GM12892 (cell line): ENCODE data around the gene TNS3.
"Not testable (repeated sequence)": the region's sequence is repeated elsewhere in the genome, so short reads cannot be mapped to it uniquely, and the experiment has no call there.

Source experiments
- DNase-seq: peaks from one replicate; pipeline ENCODE4 v3.0.0; 2011; ENCODE audit not compliant: insufficient read length
- FAIRE-seq: peaks from 2 replicates; lab custom pipeline; 2011; peaks lifted over from hg19 to GRCh38; lab: Jason Lieb, UNC
- POLR2A ChIP-seq: IDR thresholded peaks from 2 replicates; pipeline ENCODE4 v1.6.1; 2011; ENCODE audit warnings: low read depth, low read length, control low read depth
- POLR2AphosphoS5 ChIP-seq: IDR thresholded peaks from 2 replicates; pipeline ENCODE4 v1.6.1; 2011; ENCODE audit warnings: low read depth, low read length, control low read depth
- TAF1 ChIP-seq: IDR thresholded peaks from 2 replicates; pipeline ENCODE4 v1.6.1; 2011; ENCODE audit warnings: low read depth, mild to moderate bottlenecking, control low read depth, low read length, borderline replicate concordance

TNS3 gene

DNA sequence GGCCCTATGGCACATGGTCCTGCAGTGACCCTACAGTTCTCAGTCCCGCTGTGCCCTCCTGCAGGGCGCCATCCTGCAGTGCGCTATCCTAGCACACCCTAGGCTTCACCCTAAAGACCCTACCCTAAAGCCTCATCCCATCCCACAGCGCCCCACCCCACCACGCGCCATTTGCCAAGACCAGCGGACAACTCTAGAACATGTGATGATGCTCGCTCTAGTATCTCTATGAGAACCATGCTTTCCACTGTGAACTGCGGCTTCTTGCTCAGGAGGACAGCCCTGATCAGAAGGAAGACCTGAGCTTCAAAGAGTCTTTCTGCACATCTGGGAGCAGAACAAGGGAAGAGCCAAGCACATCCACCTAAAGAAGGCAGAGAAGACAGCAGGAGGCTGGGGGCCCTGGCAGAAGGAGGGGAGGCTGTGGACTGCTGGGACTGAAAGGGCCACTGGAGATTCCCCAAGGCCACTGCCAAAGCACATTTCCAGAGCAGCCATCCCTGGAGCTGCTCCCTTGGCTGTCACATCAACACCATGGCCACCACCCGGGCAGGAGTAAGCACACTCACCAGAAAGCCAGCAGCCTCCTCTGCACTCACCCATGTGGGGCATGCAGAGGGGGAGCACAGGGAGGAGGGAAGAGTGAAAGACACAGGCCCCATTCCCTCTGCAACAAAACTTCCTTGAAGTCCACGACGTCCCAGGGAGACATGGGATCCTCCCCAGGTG lies 134.1 kb downstream of the TNS3 start:
- no peak for TF ChIP-seq TAF1
- TF ChIP-seq POLR2AphosphoS5 = no peak
- TF ChIP-seq POLR2A = no peak
- no peak for FAIRE-seq
- no peak for DNase-seq

DNA sequence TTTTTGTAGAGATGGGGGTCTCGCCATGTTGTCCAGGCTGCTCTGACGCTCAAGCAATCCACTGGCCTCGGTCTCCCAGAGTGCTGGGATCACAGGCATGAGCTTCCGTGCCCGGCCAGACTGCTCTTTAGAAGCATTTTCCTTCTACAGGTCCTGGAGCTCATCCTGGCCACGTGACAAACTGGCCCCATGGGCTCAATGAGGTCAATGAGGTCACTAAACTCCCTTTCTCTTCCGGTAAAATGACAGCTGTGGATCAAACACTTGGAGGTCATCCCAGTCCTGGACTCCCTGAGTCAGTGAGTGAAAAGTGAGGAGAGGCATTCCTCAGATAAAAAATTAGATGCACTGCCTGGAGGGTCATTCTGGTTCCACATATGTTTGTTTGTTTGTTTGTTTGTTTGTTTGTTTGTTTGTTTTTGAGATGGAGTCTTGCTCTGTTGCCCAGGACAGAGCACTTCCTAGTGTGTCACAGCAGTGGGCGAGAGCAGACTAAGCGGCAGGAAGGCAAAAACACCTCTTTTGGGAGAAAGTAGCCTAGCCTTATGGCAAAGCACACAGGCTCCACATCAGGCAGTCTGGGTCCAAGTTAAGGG lies 134.9 kb downstream of the TNS3 start:
- no peak for TF ChIP-seq POLR2AphosphoS5
- TF ChIP-seq POLR2A = no peak
- TF ChIP-seq TAF1 = no peak
- DNase-seq (no peak), FAIRE-seq (no peak)

DNA sequence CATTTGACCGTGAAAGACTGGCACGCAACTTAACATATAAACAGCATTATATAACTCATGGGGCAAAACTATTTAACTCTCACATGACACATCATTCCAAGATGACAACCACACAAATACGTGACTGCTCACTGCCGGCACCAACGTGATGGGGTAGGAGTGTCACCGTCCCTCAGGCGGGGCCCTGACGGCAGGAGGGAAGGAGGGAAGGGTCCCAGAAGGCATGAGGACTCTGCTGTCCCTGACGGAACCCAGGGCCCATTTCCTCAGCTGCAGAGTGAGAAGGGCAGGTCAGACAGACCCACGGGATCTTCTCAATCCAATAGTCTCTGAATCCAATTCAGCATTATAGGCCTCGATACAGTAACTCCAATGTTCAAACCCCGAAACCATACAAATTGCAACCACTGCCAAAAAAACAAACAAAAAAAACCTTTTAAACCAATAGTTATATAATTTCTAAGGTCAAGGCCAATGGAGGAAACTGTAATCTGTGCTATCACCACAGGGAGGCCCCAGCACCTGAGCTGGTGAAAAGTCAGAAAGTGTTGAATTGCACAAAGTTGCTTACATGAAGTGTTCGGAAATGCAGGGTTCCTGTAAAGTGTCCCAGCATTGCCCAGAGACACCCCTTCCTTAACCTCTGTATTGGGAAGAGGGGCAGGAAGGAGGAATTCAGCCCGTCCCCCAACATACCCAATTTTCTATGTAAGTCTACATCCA lies 137.4 kb downstream of the TNS3 start:
- DNase-seq (no peak), FAIRE-seq (no peak)
- TF ChIP-seq TAF1 (no peak), POLR2AphosphoS5 (no peak), POLR2A (no peak)

DNA sequence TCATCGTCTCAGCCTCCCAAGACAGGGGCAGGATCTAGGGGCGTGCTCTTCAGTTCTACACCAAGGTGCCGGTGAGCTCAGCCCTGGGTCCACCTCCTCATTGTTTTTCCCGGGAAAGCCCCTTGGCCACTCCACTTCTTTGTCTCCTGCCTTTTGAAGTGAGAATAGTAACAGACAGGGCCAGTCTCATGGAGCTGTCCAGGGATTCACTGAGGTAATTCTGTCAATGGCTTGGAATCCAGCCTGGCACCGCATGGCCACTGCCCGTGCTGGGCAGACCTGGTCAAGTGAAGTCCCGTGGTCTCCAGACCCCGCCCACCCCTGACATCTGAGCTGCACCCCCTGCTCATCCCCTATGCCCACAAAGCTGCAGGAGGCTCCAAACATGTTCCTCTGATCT lies 138.9 kb downstream of the TNS3 start:
- DNase-seq (no peak), FAIRE-seq (no peak)
- TF ChIP-seq POLR2A (no peak), POLR2AphosphoS5 (no peak), TAF1 (no peak)

DNA sequence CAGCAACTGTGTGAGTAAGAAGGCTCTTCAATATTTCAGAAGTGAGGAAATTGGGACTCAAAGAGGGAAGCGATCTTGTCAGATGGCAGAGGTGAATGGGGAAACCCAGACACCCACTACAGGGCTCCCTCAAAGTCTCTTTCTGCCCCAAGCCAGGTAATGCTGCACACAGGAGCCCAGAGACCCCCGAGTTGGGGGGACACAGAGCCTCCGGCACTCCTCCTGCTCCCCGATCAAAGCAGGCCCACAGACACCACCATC lies 139.4 kb downstream of the TNS3 start:
- TF ChIP-seq POLR2AphosphoS5 (no peak), TAF1 (no peak), POLR2A (no peak)
- FAIRE-seq (no peak), DNase-seq (no peak)

DNA sequence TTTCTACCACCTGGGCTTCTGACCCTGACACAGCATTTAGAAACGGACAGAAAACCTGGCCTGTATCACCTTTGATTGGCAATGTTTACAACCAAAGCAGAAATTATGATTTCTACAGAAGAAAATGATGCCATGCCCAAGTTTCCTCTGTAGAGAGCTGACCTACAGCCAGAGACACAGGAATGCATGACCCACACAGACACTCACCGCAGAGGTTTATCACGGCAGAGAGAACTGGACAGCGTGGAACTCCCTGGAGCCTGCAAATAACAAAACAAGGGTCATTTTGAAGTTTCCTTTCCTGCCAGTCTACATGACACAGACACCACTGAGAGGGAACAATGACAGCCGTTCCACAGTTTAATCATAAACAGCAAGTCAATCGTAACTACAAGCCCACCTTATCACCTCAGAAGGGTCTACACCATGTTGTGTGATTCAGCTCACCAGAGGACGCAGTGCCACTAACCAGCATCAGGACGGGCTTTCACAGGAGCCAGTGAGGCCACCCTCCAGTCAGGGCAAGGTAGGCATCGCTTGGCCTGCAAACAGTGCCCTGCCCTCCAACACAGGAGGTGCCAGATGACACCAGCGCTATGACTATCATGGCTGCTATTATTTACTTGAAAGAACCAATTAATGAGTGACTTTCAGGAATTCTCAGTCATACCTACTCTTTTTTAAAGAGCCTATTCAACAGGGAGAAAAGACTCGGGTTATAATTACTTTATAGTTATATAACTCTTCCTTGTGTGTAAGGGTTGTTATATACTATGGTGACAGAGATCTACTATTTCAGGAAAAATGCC lies 139.9 kb downstream of the TNS3 start:
- TF ChIP-seq POLR2AphosphoS5 (no peak), POLR2A (no peak), TAF1 (no peak)
- FAIRE-seq (no peak), DNase-seq (no peak)

DNA sequence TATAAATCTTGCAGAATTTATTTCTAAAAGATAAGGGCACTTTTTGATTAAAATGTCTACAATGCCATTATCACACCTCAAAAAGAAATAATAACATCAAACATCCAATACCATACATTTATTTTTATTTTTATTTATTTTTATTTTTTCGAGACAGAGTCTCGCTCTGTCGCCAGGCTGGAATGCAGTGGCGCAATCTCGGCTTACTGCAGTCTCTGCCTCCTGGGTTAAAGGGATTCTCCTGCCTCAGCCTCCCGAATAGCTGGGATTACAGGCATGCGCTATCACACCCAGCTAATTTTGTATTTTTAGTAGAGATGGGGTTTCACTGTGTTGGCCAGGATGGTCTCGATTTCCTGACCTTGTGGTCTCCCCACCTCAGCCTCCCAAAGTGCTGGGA lies 140.9 kb downstream of the TNS3 start:
- FAIRE-seq, DNase-seq: not testable (repeated sequence)

DNA sequence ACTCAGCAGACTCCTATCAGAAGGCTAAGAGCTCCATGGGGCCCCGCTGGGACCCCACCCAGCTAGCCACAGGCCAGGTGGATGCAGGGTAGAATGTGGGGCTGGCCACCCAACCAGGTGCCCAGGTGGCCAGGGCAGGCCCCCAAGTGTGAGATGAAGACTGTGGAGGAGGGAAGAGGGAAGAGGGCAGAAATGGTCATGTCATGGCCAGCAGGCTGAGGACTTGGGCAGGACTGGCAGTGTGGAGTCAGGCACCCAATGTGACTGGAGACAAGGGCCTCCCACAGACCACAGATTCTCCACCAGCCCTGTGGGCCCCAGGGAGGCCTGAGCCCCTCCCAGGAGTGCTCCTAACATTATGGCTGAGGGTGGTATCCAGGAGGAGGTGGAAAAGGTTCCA lies 141.6 kb downstream of the TNS3 start:
- TF ChIP-seq TAF1 (no peak), POLR2AphosphoS5 (no peak), POLR2A (no peak)
- FAIRE-seq (no peak), DNase-seq (no peak)

DNA sequence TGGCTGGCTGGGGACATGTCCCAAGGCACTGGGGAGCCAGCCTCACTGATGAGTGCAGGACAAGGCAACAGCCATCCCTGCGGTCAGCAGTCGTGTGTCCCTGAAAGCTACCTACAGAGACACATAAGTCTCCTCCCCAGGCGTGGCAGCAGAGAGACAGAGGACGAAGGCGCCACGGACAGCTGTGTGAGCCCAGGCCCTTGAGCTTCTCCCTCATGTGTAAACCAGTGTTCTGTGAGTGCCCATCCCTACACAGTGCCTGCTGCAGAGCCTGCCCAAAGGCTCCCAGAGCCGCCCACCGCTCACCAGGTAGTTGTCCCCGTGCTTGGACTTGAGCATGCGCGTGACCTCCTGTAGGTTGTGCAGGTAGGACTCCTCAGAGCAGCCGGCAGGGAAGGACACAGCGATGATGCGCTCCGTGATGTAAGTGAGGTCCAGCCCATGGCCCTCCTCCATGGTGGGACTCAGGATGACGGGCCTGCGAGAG lies 142.7 kb downstream of the TNS3 start:
- TF ChIP-seq POLR2AphosphoS5 (no peak), POLR2A (no peak), TAF1 (no peak)
- DNase-seq = no peak
- FAIRE-seq = no peak

DNA sequence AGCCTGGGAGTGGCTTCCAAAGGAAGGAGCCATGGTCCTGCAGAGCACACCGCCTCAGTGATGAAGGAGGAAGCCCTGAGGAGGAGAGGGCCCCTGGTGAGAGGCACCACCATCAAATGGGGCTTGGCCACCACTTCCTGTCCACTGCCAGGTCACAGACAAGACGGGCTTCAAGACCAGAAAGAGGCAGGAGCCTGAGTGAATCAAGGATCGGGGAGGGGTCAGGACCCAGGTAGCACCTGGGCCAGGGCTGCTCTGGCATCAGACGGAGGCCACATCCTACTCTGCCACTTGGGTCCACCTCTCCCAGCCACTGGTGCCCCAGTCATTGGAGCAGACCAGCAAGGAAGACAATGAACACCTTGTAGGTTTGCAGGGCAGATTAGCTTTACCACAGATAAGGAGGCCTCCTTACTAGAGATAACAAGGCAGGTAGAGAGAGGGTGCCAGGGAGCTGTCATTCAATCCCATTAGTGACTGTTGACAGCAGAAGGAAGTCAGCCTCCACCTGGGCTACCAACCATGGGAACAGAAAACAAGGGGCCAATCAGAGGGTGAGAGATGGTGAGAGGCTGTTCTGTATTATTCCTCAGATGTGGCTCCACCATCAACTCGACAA lies 143.4 kb downstream of the TNS3 start:
- no peak for DNase-seq
- FAIRE-seq = no peak
- no peak for TF ChIP-seq POLR2A
- TF ChIP-seq TAF1 = no peak
- no peak for TF ChIP-seq POLR2AphosphoS5

DNA sequence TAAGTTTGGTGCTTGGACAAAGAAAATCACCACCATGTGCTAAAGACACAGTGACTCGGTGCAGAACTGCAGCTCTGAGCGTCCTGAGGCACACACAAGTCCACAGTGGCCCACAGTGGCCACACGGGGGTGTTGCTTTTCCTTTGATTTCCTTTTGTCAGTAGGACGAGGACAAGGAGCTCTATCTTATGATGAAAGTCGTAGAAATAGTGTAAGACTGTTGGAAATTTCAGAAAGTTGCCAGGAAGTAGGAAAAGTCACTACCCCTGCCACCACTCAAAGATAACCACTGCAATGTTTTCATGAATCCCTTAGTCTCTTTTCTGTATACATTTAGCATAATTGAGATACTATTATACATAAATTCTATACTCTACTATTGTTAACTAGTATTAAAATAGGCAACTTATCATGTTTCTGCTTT lies 146.0 kb downstream of the TNS3 start:
- DNase-seq (no peak), FAIRE-seq (peak; percentile 30)
- no peak for TF ChIP-seq POLR2AphosphoS5
- no peak for TF ChIP-seq TAF1
- TF ChIP-seq POLR2A = no peak
